SK-N-SH treated with all-trans-retinoic acid at 6 μM for 48 hours (cell line): ENCODE results near the gene MSMB.
"Not testable (repeated sequence)": the region's sequence is repeated elsewhere in the genome, so short reads cannot be mapped to it uniquely, and the experiment has no call there.

Source experiments
- ARNTL ChIP-seq: fragments of 450-650 bp; formaldehyde crosslinking; IDR thresholded peaks from 2 replicates; pipeline ENCODE4 v1.5.0; 2020; ENCODE audit warnings: low read depth, mild to moderate bottlenecking, moderate library complexity, borderline replicate concordance
- ESRRG ChIP-seq: fragments of 250-450 bp; sonication (Bioruptor Pico); IDR thresholded peaks from 2 replicates; pipeline ENCODE4 v1.6.1; 2021; ENCODE audit warnings: mild to moderate bottlenecking
- SNAI2 ChIP-seq: fragments of 250-450 bp; sonication (Bioruptor Pico); IDR thresholded peaks from 2 replicates; pipeline ENCODE4 v1.5.0; 2020; ENCODE audit warnings: mild to moderate bottlenecking, moderate library complexity
- TOX ChIP-seq: fragments of 250-450 bp; sonication (Bioruptor Pico); IDR thresholded peaks from 2 replicates; pipeline ENCODE4 v1.8.0; 2021; ENCODE audit warnings: mild to moderate bottlenecking, moderate library complexity, borderline replicate concordance
- ZC3H10 ChIP-seq: fragments of 250-450 bp; sonication (Bioruptor Pico); IDR thresholded peaks from 2 replicates; pipeline ENCODE4 v1.5.1; 2021; ENCODE audit warnings: mild to moderate bottlenecking, moderate library complexity
- ZFP3 ChIP-seq: fragments of 250-450 bp; sonication (Bioruptor Pico); IDR thresholded peaks from 2 replicates; pipeline ENCODE4 v1.5.0; 2020; ENCODE audit warnings: mild to moderate bottlenecking, moderate library complexity
- ZFP30 ChIP-seq: fragments of 450-650 bp; formaldehyde crosslinking; IDR thresholded peaks from 2 replicates; pipeline ENCODE4 v1.5.0; 2022; ENCODE audit warnings: mild to moderate bottlenecking, moderate library complexity
- ZNF565 ChIP-seq: fragments of 450-650 bp; formaldehyde crosslinking; conservative IDR thresholded peaks from 2 replicates; pipeline ENCODE4 v1.5.0; 2020; ENCODE audit warnings: low read depth, mild to moderate bottlenecking, moderate library complexity
- ZNF70 ChIP-seq: fragments of 450-650 bp; formaldehyde crosslinking; IDR thresholded peaks from 2 replicates; pipeline ENCODE4 v1.5.0; 2020; ENCODE audit warnings: mild to moderate bottlenecking, moderate library complexity
- ZNF8 ChIP-seq: fragments of 450-650 bp; formaldehyde crosslinking; IDR thresholded peaks from 2 replicates; pipeline ENCODE4 v1.5.0; 2020; ENCODE audit warnings: mild to moderate bottlenecking, moderate library complexity
- TF ChIP-seq, protein P1 (sequence below): fragments of 250-450 bp; sonication (Bioruptor Pico); IDR thresholded peaks from 2 replicates; pipeline ENCODE4 v1.8.0; 2020; ENCODE audit warnings: mild to moderate bottlenecking, moderate library complexity, borderline replicate concordance
- TF ChIP-seq, protein P2 (sequence below): fragments of 250-450 bp; sonication (Bioruptor Pico); IDR thresholded peaks from 2 replicates; pipeline ENCODE4 v1.8.0; 2021; ENCODE audit warnings: low read depth, mild to moderate bottlenecking, moderate library complexity, borderline replicate concordance
- TF ChIP-seq, protein P3 (sequence below): fragments of 250-450 bp; sonication (Bioruptor Pico); IDR thresholded peaks from 2 replicates; pipeline ENCODE4 v1.5.1; 2021; ENCODE audit warnings: mild to moderate bottlenecking, moderate library complexity
- TF ChIP-seq, protein P4 (sequence below): fragments of 250-450 bp; sonication (Bioruptor Pico); IDR thresholded peaks from 2 replicates; pipeline ENCODE4 v1.5.0; 2020; ENCODE audit warnings: mild to moderate bottlenecking, moderate library complexity

DNA sequence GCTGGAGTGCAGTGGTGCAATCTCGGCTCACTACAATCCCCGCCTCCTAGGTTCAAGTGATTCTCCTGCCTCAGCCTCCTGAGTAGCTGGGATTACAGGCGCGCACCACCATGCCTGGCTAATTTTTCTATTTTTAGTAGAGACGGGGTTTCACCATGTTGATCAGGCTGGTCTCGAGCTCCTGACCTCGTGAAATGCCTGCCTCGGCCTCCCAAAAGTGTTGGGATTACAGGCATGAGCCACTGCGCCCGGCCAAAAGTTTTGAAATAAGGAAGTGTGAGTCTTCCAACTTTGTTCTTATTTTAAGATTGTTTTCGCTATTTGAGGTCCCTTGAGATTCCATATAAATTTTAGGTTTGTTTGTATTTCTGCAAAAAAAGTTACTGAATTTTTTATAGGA lies 41.3 kb upstream of the MSMB start:
- TF ChIP-seq, protein P1, sequence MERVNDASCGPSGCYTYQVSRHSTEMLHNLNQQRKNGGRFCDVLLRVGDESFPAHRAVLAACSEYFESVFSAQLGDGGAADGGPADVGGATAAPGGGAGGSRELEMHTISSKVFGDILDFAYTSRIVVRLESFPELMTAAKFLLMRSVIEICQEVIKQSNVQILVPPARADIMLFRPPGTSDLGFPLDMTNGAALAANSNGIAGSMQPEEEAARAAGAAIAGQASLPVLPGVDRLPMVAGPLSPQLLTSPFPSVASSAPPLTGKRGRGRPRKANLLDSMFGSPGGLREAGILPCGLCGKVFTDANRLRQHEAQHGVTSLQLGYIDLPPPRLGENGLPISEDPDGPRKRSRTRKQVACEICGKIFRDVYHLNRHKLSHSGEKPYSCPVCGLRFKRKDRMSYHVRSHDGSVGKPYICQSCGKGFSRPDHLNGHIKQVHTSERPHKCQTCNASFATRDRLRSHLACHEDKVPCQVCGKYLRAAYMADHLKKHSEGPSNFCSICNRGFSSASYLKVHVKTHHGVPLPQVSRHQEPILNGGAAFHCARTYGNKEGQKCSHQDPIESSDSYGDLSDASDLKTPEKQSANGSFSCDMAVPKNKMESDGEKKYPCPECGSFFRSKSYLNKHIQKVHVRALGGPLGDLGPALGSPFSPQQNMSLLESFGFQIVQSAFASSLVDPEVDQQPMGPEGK: not testable (repeated sequence)
- TF ChIP-seq SNAI2 (CRISPR knock-in tag); ZFP3 (CRISPR knock-in tag); ZFP30 (CRISPR knock-in tag); ZNF565 (CRISPR knock-in tag); ARNTL (CRISPR knock-in tag); ESRRG; TOX; ZC3H10; ZNF8 (CRISPR knock-in tag); ZNF70: not testable (repeated sequence)
- TF ChIP-seq, protein P2, sequence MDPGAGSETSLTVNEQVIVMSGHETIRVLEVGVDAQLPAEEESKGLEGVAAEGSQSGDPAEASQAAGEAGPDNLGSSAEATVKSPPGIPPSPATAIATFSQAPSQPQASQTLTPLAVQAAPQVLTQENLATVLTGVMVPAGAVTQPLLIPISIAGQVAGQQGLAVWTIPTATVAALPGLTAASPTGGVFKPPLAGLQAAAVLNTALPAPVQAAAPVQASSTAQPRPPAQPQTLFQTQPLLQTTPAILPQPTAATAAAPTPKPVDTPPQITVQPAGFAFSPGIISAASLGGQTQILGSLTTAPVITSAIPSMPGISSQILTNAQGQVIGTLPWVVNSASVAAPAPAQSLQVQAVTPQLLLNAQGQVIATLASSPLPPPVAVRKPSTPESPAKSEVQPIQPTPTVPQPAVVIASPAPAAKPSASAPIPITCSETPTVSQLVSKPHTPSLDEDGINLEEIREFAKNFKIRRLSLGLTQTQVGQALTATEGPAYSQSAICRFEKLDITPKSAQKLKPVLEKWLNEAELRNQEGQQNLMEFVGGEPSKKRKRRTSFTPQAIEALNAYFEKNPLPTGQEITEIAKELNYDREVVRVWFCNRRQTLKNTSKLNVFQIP (CRISPR knock-in tag): not testable (repeated sequence)
- TF ChIP-seq, protein P3, sequence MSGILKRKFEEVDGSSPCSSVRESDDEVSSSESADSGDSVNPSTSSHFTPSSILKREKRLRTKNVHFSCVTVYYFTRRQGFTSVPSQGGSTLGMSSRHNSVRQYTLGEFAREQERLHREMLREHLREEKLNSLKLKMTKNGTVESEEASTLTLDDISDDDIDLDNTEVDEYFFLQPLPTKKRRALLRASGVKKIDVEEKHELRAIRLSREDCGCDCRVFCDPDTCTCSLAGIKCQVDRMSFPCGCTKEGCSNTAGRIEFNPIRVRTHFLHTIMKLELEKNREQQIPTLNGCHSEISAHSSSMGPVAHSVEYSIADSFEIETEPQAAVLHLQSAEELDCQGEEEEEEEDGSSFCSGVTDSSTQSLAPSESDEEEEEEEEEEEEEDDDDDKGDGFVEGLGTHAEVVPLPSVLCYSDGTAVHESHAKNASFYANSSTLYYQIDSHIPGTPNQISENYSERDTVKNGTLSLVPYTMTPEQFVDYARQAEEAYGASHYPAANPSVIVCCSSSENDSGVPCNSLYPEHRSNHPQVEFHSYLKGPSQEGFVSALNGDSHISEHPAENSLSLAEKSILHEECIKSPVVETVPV: not testable (repeated sequence)
- TF ChIP-seq, protein P4, sequence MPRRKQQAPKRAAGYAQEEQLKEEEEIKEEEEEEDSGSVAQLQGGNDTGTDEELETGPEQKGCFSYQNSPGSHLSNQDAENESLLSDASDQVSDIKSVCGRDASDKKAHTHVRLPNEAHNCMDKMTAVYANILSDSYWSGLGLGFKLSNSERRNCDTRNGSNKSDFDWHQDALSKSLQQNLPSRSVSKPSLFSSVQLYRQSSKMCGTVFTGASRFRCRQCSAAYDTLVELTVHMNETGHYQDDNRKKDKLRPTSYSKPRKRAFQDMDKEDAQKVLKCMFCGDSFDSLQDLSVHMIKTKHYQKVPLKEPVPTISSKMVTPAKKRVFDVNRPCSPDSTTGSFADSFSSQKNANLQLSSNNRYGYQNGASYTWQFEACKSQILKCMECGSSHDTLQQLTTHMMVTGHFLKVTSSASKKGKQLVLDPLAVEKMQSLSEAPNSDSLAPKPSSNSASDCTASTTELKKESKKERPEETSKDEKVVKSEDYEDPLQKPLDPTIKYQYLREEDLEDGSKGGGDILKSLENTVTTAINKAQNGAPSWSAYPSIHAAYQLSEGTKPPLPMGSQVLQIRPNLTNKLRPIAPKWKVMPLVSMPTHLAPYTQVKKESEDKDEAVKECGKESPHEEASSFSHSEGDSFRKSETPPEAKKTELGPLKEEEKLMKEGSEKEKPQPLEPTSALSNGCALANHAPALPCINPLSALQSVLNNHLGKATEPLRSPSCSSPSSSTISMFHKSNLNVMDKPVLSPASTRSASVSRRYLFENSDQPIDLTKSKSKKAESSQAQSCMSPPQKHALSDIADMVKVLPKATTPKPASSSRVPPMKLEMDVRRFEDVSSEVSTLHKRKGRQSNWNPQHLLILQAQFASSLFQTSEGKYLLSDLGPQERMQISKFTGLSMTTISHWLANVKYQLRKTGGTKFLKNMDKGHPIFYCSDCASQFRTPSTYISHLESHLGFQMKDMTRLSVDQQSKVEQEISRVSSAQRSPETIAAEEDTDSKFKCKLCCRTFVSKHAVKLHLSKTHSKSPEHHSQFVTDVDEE: not testable (repeated sequence)
